Activated CD4-positive, CD25-positive, alpha-beta regulatory T cell treated with anti-CD3 and anti-CD28 coated beads, Interleukin-2, amount 50 U/mL, for 72 hours (primary cell): ENCODE results near the gene ZRANB2.

Experiments used
- DNase-seq: peaks from one replicate; pipeline ENCODE4 v3.0.0; 2021

ZRANB2 gene, protein sequence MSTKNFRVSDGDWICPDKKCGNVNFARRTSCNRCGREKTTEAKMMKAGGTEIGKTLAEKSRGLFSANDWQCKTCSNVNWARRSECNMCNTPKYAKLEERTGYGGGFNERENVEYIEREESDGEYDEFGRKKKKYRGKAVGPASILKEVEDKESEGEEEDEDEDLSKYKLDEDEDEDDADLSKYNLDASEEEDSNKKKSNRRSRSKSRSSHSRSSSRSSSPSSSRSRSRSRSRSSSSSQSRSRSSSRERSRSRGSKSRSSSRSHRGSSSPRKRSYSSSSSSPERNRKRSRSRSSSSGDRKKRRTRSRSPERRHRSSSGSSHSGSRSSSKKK

GRCh38 chr1:71080739-71081696, at the start of gene ZRANB2:
Gene ZRANB2, minus strand, starts transcription at chr1:71081035. Its CDS starts 40 bp downstream, at chr1:71080995.
- peak; percentile 87 for DNase-seq

- no peak for DNase-seq
These were observed 47.2 kb upstream of the ZRANB2 start for GRCh38 chr1:71128060-71128459.

GRCh38 chr1:71118086-71118485, 37.3 kb upstream of the ZRANB2 start:
- no peak for DNase-seq

DNA sequence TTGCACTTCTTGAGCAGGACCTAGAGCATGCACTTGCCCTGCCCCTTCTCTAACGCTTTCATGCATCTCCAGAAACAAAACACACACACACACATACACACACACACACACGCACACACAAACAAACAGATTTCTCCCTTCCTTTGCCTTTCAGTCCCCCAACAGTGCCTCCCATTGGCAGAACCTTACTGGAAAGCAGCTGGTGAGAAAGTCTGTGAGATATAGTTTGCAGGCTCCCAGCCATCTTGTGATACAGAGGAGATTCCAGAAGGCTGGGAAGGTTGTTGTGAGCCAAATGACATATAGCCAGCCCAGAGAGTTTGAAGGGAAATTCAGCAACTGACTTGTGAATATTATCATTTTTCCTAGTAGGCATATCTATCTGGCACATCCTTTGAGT, 35.9 kb upstream of the ZRANB2 start:
- no peak for DNase-seq

DNA sequence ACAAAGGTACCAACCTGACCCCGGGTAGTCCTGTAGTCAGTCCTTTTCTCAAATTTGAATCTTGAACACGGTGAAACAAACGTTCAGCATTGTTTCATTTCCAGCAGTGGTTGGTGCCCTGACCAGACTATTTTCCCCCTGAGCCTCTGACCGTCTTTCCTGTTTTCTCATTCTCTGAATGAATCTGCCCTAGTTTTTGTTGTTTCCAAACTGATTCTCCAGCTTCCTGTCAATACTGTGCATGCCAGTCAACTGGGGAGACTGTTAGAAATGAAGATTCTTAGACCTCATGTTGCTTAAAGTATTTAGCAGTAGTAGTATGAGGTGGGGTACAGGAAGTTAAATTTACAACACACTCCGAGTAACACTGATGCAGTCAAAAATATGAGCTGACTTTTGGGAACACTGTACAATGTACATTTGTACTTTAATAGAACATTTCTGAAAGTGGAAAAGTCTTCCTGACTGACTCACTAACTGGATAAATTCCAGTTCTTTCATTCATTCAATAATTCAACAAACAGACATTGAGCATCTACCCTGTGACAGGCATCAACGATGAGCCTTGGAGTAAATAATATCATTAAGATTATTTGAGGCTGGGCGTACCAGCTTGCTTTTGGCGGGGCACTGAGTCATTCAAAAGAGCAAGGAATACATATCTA, 26.0 kb upstream of the ZRANB2 start:
- DNase-seq = no peak

DNA sequence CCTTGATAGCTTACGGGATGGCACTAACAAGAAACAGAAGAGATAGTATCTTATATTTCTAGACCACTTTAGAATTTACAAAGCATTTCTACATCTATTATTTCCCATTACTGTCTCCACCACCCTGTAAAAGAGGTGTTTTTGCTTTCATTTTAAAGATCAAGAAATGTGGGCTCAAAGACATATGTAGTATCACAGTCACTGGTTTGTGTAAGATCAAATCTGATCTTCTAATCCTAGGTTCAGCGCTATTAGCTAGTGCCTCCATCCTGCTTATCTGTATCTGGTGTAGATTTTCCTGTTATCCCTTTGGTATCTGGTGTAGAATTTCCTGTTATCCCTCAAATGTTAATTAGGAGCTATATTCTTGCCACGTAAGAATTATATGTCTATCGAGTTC, 23.6 kb upstream of the ZRANB2 start:
- DNase-seq = no peak

GRCh38 chr1:71101839-71102376, 21.1 kb upstream of the ZRANB2 start:
- DNase-seq = no peak

DNA sequence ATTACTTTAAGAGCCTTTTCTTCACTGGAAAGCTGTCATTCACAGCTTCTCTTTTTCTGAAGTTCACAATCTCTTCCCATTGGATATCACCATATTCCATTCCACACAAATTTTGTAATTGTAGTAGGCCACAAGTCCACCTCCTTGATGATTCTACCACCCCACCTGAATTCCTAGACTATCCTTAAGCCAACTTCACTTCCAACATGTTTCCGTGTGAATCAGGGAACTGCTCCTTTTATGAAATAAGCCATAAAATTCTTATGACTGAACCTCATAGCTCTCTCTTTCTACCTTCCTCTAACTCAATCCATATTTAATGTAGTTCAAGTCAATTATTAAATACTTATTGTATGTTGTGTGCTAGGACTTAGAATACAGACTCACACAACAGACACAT, 16.6 kb upstream of the ZRANB2 start:
- DNase-seq = no peak

- DNase-seq = no peak
These were observed 14.1 kb upstream of the ZRANB2 start for GRCh38 chr1:71094913-71095312.

GRCh38 chr1:71093938-71094337, 13.1 kb upstream of the ZRANB2 start:
- no peak for DNase-seq

DNA sequence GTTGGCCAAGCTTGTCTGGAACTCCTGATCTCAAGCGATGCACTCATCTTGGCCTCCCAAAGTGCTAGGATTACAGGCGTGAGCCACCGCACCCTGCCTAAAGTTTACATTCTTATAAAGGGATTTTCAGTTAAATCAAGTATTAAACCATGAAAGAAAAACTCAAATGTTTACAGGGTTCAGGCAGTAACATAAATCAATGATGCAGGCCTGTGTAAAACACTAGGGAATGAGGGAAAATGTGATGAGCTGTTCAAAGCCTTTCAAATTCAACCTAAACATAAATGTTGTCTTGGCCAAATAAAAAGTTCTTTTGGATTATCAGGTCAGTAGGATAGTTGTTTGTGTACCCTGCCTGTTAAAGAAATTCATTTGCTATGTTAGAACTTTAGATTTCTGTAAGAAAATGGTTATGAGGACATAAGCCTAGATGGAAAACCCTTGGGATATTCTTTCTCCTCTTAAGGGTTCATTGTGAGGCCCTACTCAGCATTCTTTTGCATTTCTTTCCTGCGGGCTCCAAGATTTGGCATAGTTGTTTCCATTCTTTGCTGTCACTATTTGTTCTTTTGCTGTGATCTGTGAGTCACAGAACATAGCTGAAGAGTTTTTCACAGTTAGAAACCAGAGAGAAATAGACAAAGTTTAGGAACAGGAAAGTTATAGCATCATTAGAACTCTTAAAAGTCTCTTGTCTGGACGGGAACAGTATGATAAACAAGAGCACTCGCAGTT, 8.9 kb upstream of the ZRANB2 start:
- no peak for DNase-seq

DNA sequence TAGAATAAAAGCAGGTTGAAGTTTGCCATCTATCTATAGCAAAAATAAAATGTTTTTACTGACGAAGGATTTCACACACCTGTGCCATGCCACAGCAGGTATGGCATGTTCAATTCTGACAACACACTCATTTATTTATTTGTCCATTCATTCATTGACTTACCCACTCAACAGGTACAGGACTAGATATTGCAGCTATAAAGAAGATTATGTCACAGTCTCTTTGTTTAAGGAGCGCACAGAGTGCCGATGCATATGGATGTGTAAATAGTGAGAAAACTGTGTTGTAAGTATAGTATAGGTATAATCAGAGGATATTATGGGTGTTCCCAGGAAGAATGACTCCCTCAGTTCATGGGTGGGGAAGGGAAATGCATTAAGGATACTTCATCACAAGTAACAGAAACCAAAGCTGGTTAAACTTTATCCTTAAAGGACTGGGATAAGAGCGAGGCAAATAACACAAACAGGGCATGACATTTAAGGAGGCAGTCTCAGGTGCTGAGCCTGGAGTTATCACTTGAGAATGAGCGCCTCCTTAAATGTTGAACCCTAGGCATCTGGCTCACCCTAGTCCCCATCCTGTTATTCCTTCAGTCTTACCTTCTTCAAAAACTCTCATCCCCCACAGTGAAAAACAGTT, 7.9 kb upstream of the ZRANB2 start:
- DNase-seq = no peak

GRCh38 chr1:71087713-71088112, 6.9 kb upstream of the ZRANB2 start:
- DNase-seq = no peak

GRCh38 chr1:71087060-71087459, 6.2 kb upstream of the ZRANB2 start:
- no peak for DNase-seq

DNA sequence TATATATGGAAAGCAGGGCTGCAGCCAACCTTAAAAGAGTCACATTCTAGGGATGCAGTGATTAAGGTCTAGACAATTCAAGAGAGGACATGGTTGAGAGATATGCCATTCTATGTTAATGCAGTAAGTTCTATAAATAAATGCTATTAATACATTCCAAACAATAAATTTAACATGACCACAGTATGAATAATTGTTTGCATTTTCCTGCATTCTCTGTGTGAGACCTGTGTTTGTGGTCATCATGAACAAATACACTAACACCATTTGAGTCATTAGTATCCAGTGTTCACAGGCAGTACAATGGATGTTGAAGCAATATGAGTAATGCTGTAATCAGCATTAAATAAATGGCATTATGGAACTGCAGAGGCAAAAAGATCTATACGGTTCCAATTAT, 5.5 kb upstream of the ZRANB2 start:
- DNase-seq = no peak

DNA sequence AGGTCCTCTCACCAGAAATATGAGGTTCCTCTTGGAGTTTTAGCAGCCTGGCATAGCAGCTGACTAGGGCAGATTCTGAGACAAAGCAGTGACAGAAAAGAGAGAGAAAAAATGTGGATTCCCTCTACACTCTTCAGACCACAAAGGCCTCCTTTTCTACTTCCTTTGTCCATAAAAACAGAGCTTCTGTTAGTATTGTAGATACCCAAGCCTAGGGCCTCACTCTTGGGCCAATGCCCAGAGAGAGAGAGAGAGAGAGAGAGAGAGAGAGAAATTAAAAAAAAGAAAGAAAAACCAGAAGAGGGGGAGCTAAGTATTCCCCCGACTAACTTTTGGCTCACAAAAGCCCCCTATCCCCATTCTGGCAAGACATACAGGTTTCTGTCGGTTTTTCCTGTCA, 2.4 kb upstream of the ZRANB2 start:
- no peak for DNase-seq

DNA sequence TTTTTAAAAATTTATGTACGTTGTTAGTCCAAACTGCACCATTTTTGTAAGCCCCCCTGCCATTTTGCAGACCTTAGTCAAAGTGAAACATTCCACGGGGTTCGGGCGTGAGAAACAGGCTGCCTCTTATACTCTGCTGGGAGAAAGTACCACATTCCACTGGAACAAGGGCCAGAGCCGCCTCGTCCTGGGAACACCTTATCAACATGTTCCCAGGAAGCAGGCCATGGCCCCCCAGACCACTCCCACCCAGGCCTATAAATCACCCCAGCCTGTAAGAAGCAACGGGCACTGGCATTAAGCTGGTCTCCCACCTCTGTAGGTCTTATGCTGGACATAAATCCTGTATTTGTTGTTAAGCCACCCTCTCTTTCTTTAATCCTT, 854 bp upstream of the ZRANB2 start:
- DNase-seq = no peak

- DNase-seq = no peak
These were observed 551 bp downstream of the ZRANB2 start for GRCh38 chr1:71080230-71080738.

DNA sequence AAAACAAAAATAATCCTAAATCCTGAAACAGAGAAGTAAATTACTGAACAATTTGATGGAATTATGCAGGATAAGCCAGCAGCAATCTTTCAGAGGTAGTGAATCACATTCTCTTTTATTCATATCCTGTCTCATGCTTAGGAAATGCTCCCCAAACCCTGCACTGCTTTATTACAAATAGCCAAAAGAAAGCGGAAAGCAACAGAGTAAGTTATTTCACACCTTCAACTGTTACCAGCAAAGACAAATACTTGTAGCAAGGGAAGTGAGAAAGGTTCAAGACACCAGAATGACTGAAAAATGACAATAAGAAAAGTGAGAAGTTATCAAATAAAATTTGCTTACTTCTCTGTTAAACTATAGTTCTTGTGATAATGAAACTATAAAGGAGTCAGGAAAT, 6.2 kb downstream of the ZRANB2 start:
- no peak for DNase-seq

GRCh38 chr1:71072273-71072672, 8.6 kb downstream of the ZRANB2 start:
- DNase-seq = no peak

DNA sequence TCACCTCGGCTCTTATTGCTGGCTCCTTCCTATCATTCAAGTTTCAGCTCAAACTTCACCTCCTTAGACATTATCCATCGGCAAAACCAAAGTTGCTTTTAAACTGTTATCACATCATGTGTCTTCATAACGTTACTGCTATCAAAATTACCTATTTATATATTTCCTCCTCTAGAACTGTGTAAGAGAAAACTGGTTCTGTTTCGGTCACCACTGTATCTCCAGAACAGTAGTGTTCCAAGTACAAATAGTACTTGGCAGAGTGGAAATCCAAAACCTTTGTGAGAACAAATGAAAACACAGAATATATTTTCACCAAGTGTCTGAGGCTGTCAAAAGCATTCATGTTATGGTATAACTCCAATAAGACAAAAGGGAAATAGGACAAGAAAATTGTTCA, 9.1 kb downstream of the ZRANB2 start:
- DNase-seq = no peak
